ENCODE data around the gene BOK.
"Not testable (repeated sequence)": the region's sequence is repeated elsewhere in the genome, so short reads cannot be mapped to it uniquely, and the experiment has no call there.

The BOK gene

GRCh38 chr2:241517297-241517696 lies 41.2 kb upstream of the BOK start:
- no peaks in the 10 kb centered on the region for H3K27me3 ChIP-seq (ENCODE audit: insufficient read depth, low read length, poor library complexity)
- no peak overlapping the region for H3K4me3 ChIP-seq (ENCODE audit: low read depth in 1 of 2, low read length in 2 of 2)
- no peak overlapping the region for H3K4me2 ChIP-seq (ENCODE audit: insufficient read depth, low read length)
- no peak overlapping the region for H3K27ac ChIP-seq (ENCODE audit: low read length)
- H4K20me1 ChIP-seq (ENCODE audit: insufficient read depth, low read length), result no peaks in the 10 kb centered on the region
- H3K36me3 ChIP-seq (ENCODE audit: insufficient read depth, low read length), result no peaks in the 10 kb centered on the region
- H3K4me1 ChIP-seq (ENCODE audit: insufficient read depth, low read length), result no peaks in the 10 kb centered on the region
- no peaks in the 10 kb centered on the region for H3K9me3 ChIP-seq (ENCODE audit: insufficient read depth, low read length, severe bottlenecking)
- DNase-seq (no peak), ATAC-seq (ENCODE audit: insufficient read depth, low read depth) (no peak)
- H2AFZ ChIP-seq (ENCODE audit: low read depth, low read length), result no peak overlapping the region
- TF ChIP-seq CTCF (IDR thresholded peaks at IDR 0.05; ENCODE audit: borderline replicate concordance, extremely low read depth, low read length, poor library complexity, severe bottlenecking), result no peak
- TF ChIP-seq EZH2 (IDR thresholded peaks at IDR 0.05; ENCODE audit: borderline replicate concordance, low read depth, low read length, severe bottlenecking), result no peak
- H3K9ac ChIP-seq (ENCODE audit: low read depth, low read length), result no peak overlapping the region
- H3K79me2 ChIP-seq (ENCODE audit: insufficient read depth, low read length), result no peaks in the 10 kb centered on the region

GRCh38 chr2:241519669-241520068 lies 38.9 kb upstream of the BOK start:
- no peak for TF ChIP-seq CTCF (IDR thresholded peaks at IDR 0.05; ENCODE audit: borderline replicate concordance, extremely low read depth, low read length, poor library complexity, severe bottlenecking)
- no peak for TF ChIP-seq EZH2 (IDR thresholded peaks at IDR 0.05; ENCODE audit: borderline replicate concordance, low read depth, low read length, severe bottlenecking)
- Histone ChIP-seq H4K20me1 (ENCODE audit: insufficient read depth, low read length) (no peaks in the 10 kb centered on the region), H3K9ac (ENCODE audit: low read depth, low read length) (no peak overlapping the region), H3K27me3 (ENCODE audit: insufficient read depth, low read length, poor library complexity) (no peaks in the 10 kb centered on the region), H3K36me3 (ENCODE audit: insufficient read depth, low read length) (no peaks in the 10 kb centered on the region), H3K4me3 (ENCODE audit: low read depth in 1 of 2, low read length in 2 of 2) (no peak overlapping the region), H3K4me1 (ENCODE audit: insufficient read depth, low read length) (no peaks in the 10 kb centered on the region), H3K9me3 (ENCODE audit: insufficient read depth, low read length, severe bottlenecking) (no peaks in the 10 kb centered on the region), H3K4me2 (ENCODE audit: insufficient read depth, low read length) (no peak overlapping the region), H3K79me2 (ENCODE audit: insufficient read depth, low read length) (no peaks in the 10 kb centered on the region), H2AFZ (ENCODE audit: low read depth, low read length) (no peak overlapping the region), H3K27ac (ENCODE audit: low read length) (no peak overlapping the region)
- DNase-seq (no peak), ATAC-seq (ENCODE audit: insufficient read depth, low read depth) (no peak)

DNA sequence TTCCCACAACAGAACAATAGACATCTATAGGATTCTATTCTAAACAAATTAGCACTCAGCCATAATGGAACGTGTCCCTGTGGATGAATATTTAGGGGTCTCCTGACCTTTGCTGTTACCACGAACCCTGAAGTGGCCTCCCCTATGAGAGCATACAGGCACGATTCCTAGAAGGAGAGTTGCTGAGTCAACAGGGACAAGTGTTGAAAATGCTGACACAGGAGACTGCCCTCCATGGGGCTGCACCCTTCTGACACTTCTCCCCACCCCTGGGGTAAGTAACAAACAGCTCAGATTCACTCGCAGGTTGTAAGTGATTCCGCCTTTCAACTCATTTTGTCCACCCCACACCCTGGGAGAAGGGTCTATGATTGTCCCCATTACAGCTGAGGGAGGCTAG lies 36.1 kb upstream of the BOK start:
- H3K27me3 ChIP-seq (ENCODE audit: insufficient read depth, low read length, poor library complexity), result no peaks in the 10 kb centered on the region
- TF ChIP-seq CTCF (IDR thresholded peaks at IDR 0.05; ENCODE audit: borderline replicate concordance, extremely low read depth, low read length, poor library complexity, severe bottlenecking) (no peak), EZH2 (IDR thresholded peaks at IDR 0.05; ENCODE audit: borderline replicate concordance, low read depth, low read length, severe bottlenecking) (no peak)
- no peak overlapping the region for H3K4me3 ChIP-seq (ENCODE audit: low read depth in 1 of 2, low read length in 2 of 2)
- no peaks in the 10 kb centered on the region for H3K36me3 ChIP-seq (ENCODE audit: insufficient read depth, low read length)
- peaks cover 5% of the 10 kb centered on the region for H3K9me3 ChIP-seq (ENCODE audit: insufficient read depth, low read length, severe bottlenecking)
- H3K4me1 ChIP-seq (ENCODE audit: insufficient read depth, low read length), result no peaks in the 10 kb centered on the region
- no peak for DNase-seq
- H3K27ac ChIP-seq (ENCODE audit: low read length), result no peak overlapping the region
- no peak overlapping the region for H3K4me2 ChIP-seq (ENCODE audit: insufficient read depth, low read length)
- ATAC-seq (ENCODE audit: insufficient read depth, low read depth), result no peak
- H2AFZ ChIP-seq (ENCODE audit: low read depth, low read length), result no peak overlapping the region
- H3K9ac ChIP-seq (ENCODE audit: low read depth, low read length), result no peak overlapping the region
- no peaks in the 10 kb centered on the region for H3K79me2 ChIP-seq (ENCODE audit: insufficient read depth, low read length)
- H4K20me1 ChIP-seq (ENCODE audit: insufficient read depth, low read length), result no peaks in the 10 kb centered on the region

GRCh38 chr2:241525818-241526780 lies 32.4 kb upstream of the BOK start:
- DNase-seq, result not testable (repeated sequence)

More at GRCh38 chr2:241525818-241526780, 32.4 kb upstream of the BOK start:
- not testable (repeated sequence) for H3K4me1 ChIP-seq (ENCODE audit: insufficient read depth, low read length); H3K9me3 ChIP-seq (ENCODE audit: insufficient read depth, low read length, severe bottlenecking); H3K27me3 ChIP-seq (ENCODE audit: insufficient read depth, low read length, poor library complexity); H3K4me3 ChIP-seq (ENCODE audit: low read depth in 1 of 2, low read length in 2 of 2); H3K79me2 ChIP-seq (ENCODE audit: insufficient read depth, low read length); H4K20me1 ChIP-seq (ENCODE audit: insufficient read depth, low read length); H3K9ac ChIP-seq (ENCODE audit: low read depth, low read length); H3K4me2 ChIP-seq (ENCODE audit: insufficient read depth, low read length); H2AFZ ChIP-seq (ENCODE audit: low read depth, low read length); H3K27ac ChIP-seq (ENCODE audit: low read length); ATAC-seq (ENCODE audit: insufficient read depth, low read depth); H3K36me3 ChIP-seq (ENCODE audit: insufficient read depth, low read length)
